ENCODE results near the gene TST. TPM values are rescaled to one million over a fixed set of nuclear protein-coding genes. Genes with fewer than 3 reads are reported as not detected.

TST gene
- polyA plus RNA-seq, 1 donor (not counting 4 experiments of a cell fraction or from before 2014, with no cell fraction given), result 19.9 TPM

GRCh38 chr22:37062376-37062675 lies 43.1 kb upstream of the TST start:
- DNase-seq (ENCODE audit: low read depth, low spot score) (no peak), FAIRE-seq (no peak)
- H3K4me1 ChIP-seq (ENCODE audit: control insufficient read depth, extremely low read depth, insufficient read depth, low read length), result no peaks in the 10 kb centered on the region
- no peak overlapping the region for H3K9ac ChIP-seq (ENCODE audit: control insufficient read depth, extremely low read depth, insufficient read depth, low read length)
- dilution Hi-C loops (cut with MboI; ENCODE audit: extremely low pct_ligation_motif_present, low sequenced_read_pairs), result no loop called here
- no peaks in the 10 kb centered on the region for H4K20me1 ChIP-seq (ENCODE audit: control insufficient read depth, extremely low read depth, insufficient read depth, low read length)
- no peak overlapping the region for H2AFZ ChIP-seq (ENCODE audit: control insufficient read depth, low read length)
- no peaks in the 10 kb centered on the region for H3K9me1 ChIP-seq (ENCODE audit: control insufficient read depth, extremely low read depth, insufficient read depth, low read length)
- no peak for TF ChIP-seq CTCF (optimal IDR thresholded peaks at IDR 0.05 in 1 of 3, IDR thresholded peaks at IDR 0.05 in 1 of 3, conservative IDR thresholded peaks at IDR 0.05 in 1 of 3; ENCODE audit: extremely low read depth in 1 of 3, insufficient read depth in 2 of 3, low read length in 3 of 3)
- no peak for TF ChIP-seq EZH2 (IDR thresholded peaks at IDR 0.05; ENCODE audit: low read length)
- peaks cover 0 to 2% of the 10 kb centered on the region in 2 experiments for H3K36me3 ChIP-seq (ENCODE audit: control insufficient read depth in 2 of 2, extremely low read depth in 1 of 2, insufficient read depth in 2 of 2, low read length in 2 of 2)
- H3K9me3 ChIP-seq (ENCODE audit: control insufficient read depth, low read depth, low read length), result no peaks in the 10 kb centered on the region
- no peak overlapping the region for H3K4me3 ChIP-seq (ENCODE audit: control insufficient read depth in 2 of 3, extremely low read depth in 1 of 3, insufficient read depth in 2 of 3, low read depth in 1 of 3, low read length in 3 of 3)
- H3K4me2 ChIP-seq (ENCODE audit: control insufficient read depth, extremely low read depth, insufficient read depth, low read depth, low read length), result no peak overlapping the region
- no peak overlapping the region for H3K27ac ChIP-seq (ENCODE audit: control insufficient read depth, insufficient read depth, low read length)
- H3K27me3 ChIP-seq (ENCODE audit: control insufficient read depth, extremely low read depth, insufficient read depth, low read length), result no peaks in the 10 kb centered on the region
- H3K79me2 ChIP-seq (ENCODE audit: control insufficient read depth, insufficient read depth, low read length), result no peaks in the 10 kb centered on the region

- H4K20me1 ChIP-seq (ENCODE audit: control insufficient read depth, extremely low read depth, insufficient read depth, low read length), result no peaks in the 10 kb centered on the region
- H3K4me3 ChIP-seq (ENCODE audit: control insufficient read depth in 2 of 3, extremely low read depth in 1 of 3, insufficient read depth in 2 of 3, low read depth in 1 of 3, low read length in 3 of 3), result no peak overlapping the region
- H3K27ac ChIP-seq (ENCODE audit: control insufficient read depth, insufficient read depth, low read length), result no peak overlapping the region
- H3K4me1 ChIP-seq (ENCODE audit: control insufficient read depth, extremely low read depth, insufficient read depth, low read length), result no peaks in the 10 kb centered on the region
- DNase-seq (ENCODE audit: low read depth, low spot score), result no peak
- dilution Hi-C loops (cut with MboI; ENCODE audit: extremely low pct_ligation_motif_present, low sequenced_read_pairs), result no loop called here
- H3K9ac ChIP-seq (ENCODE audit: control insufficient read depth, extremely low read depth, insufficient read depth, low read length), result no peak overlapping the region
- no peaks in the 10 kb centered on the region for H3K79me2 ChIP-seq (ENCODE audit: control insufficient read depth, insufficient read depth, low read length)
- H3K27me3 ChIP-seq (ENCODE audit: control insufficient read depth, extremely low read depth, insufficient read depth, low read length), result no peaks in the 10 kb centered on the region
- TF ChIP-seq CTCF (optimal IDR thresholded peaks at IDR 0.05 in 1 of 3, IDR thresholded peaks at IDR 0.05 in 1 of 3, conservative IDR thresholded peaks at IDR 0.05 in 1 of 3; ENCODE audit: extremely low read depth in 1 of 3, insufficient read depth in 2 of 3, low read length in 3 of 3), result no peak
- no peak for TF ChIP-seq EZH2 (IDR thresholded peaks at IDR 0.05; ENCODE audit: low read length)
- H3K4me2 ChIP-seq (ENCODE audit: control insufficient read depth, extremely low read depth, insufficient read depth, low read depth, low read length), result no peak overlapping the region
- no peak overlapping the region for H2AFZ ChIP-seq (ENCODE audit: control insufficient read depth, low read length)
- FAIRE-seq, result no peak
- H3K36me3 ChIP-seq (ENCODE audit: control insufficient read depth in 2 of 2, extremely low read depth in 1 of 2, insufficient read depth in 2 of 2, low read length in 2 of 2), result peaks cover 0 to 4% of the 10 kb centered on the region in 2 experiments
- no peaks in the 10 kb centered on the region for H3K9me1 ChIP-seq (ENCODE audit: control insufficient read depth, extremely low read depth, insufficient read depth, low read length)
- no peaks in the 10 kb centered on the region for H3K9me3 ChIP-seq (ENCODE audit: control insufficient read depth, low read depth, low read length)
These were observed 42.5 kb upstream of the TST start for GRCh38 chr22:37061611-37062375.
